Measurements from ENCODE around the gene EVC.

- TF ChIP-seq CTCF (IDR thresholded peaks at IDR 0.05; ENCODE audit: borderline replicate concordance, extremely low read depth, low read length, poor library complexity, severe bottlenecking), result no peak
- no peak for TF ChIP-seq EZH2 (IDR thresholded peaks at IDR 0.05; ENCODE audit: borderline replicate concordance, low read depth, low read length, severe bottlenecking)
Observed at GRCh38 chr4:5808081-5808741, 97.2 kb downstream of the EVC start.
